LoVo (cell line): ENCODE data around the gene PGAP2.
A peak's percentile ranks its signal among the peaks of the same experiment; 100 is the strongest.
"Not testable (repeated sequence)": the region's sequence is repeated elsewhere in the genome, so short reads cannot be mapped to it uniquely, and the experiment has no call there.

Source experiments
- DNase-seq: peaks from one replicate; pipeline ENCODE4 v3.0.0-alpha.2; 2016; ENCODE audit warnings: low spot score

PGAP2 gene

DNA sequence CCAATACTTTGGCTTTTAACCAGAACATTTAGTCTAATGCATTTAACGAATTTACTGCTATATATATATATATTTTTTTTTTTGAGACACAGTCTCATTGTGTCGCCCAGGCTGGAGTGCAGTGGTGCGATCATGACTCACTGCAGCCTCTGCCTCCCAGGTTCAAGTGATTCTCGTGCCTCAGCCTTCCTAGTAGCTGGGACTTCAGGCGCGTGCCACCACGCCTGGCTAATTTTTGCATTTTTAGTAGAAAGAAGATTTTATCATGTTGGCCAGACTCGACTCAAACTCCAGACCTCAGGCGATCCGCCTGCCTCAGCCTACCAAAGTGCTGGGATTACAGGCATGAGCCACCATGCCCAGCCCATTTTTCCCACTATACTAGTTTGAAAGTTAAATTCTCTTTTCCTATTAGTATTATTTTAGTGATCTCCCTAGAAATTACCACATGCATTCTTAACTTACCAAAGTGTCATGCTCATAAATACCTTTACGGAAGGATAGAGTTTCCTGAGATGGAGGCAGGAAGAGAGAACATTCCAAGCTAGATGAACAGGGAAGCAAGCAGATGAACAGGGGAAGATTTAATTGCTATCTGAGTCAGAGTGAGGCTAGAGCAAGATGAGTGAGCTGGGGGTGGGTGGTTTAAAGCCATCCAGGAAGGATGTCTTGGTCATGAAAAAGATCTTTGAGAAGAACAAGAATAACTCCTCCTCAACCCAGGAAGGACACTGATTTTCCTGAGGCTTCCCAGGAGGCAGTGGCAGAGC lies 4.4 kb upstream of the PGAP2 start:
- no peak for DNase-seq

DNA sequence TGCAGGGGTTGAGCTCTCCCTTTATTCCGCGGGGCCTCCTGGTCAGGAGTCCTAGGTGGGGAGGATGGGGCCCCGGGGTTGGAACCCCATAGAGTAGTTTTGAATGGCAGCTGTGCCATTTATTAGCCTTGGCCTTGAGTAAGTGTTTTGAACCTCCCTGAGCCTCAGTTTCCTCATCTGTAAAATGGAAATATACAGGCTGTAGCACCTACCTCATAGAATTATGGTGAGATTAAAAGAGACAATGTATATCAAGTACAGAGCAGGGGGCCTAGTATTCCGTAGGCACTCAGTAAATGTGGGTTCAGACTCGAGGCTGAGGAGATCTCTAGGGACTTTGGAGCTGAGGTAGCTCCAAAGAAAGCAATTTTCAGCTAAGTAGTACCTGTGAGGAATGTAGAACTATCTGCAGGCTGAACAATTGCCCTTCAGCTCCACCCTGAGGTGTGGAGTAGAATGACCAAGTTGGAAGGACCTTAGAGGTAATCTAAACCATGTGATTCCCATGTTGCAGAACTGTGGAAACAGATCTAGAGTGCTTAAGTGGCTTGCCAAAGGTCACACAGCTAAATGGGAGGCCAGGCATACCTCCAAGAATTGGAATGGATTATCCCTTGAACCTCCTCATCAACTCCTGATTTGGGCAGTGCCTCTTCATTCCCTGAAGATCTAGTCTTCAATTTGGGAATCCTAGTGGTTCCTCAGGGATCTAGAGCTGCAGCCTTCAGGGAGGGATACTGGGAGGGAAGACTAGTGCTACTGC lies 682 bp downstream of the PGAP2 start:
- DNase-seq = peak; percentile 71

DNA sequence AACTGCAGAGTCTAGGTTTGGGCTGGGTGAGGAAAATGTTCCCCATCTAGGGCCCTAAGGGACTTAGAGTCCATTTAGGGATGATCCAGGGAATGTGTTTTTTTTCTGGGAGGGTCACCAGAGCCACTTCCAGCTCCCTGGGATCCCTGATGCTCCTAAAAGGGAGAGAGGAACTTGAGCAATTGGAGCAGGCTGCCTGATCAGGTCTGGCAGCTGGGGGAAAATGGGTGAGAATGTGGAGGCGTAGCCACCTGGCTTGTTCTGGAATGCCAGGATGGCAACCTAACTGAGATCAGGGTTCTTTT lies 1.2 kb downstream of the PGAP2 start:
- DNase-seq = no peak

DNA sequence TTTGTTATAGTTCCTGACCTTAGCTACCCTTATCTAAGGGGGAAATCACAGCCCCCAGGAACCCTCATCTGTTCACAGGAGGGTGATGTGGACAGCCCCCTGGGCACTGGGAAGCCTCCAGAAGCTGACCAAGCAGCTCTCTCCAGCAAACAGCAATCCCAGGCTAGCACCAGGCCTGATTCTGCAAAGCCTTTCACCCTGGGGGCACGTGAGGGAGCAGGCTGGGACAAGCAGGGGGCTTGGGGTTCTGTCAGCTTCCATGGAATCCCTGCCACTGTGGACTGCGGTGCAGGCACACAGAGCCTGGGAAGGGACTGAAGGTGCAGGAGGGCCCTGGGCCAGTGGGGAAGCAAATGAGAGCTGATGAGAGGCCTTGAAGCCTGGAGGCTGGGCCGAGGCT lies 2.1 kb downstream of the PGAP2 start:
- no peak for DNase-seq

DNA sequence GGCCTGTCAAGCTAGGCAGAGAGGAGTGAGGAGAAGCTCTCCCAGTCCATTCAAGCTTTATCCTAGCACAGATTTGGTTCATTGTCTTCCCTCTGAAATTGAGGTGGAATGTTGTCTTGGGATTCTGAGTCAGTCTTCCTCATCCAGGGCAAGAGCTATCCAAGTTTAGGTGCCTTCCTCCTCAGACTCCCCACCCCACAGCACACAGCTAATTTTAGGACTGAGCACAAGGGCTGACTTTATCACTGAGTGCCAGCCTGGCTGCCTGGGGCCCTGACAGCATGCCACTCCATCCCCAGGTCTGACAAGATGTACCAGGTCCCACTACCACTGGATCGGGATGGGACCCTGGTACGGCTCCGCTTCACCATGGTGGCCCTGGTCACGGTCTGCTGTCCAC lies 2.6 kb downstream of the PGAP2 start:
- no peak for DNase-seq

DNA sequence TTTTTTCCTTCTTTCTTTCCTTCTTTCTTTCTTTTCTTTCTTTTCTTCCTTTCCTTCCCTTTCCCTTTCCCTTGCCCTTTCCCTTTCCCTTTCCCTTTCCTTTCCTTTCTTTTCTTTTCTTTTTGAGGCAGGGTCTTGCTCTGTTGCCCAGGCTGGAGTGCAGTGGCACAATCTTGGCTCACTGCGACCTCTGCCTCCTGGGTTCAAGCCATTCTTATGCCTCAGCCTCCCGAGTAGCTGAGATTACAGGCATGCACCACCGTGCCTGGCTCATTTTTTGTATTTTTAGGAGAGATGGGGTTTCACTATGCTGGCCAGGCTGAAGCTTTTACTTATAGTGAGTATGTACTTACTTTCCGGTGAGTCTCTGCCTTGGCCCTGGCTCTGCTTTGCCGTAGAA lies 6.5 kb downstream of the PGAP2 start:
- DNase-seq = not testable (repeated sequence)

DNA sequence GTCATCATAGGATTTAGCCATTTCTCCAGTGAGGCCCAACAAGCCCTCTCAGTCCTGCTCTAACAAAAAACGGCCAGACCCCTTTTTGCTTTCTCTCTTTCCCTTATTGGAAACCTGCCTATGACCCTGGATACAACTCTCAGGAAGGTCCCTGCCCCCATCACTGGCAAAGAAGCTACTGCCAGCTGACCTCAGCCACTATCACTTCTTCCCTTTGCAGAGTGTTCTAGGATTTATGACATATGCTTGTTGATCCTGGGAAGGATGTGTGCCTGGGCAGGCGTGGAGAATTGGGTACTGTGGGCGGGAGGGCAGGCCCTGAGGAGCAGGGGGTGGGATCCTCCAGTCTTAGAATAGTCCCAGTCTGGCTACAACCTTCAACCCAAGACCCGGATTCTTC lies 7.5 kb downstream of the PGAP2 start:
- no peak for DNase-seq

DNA sequence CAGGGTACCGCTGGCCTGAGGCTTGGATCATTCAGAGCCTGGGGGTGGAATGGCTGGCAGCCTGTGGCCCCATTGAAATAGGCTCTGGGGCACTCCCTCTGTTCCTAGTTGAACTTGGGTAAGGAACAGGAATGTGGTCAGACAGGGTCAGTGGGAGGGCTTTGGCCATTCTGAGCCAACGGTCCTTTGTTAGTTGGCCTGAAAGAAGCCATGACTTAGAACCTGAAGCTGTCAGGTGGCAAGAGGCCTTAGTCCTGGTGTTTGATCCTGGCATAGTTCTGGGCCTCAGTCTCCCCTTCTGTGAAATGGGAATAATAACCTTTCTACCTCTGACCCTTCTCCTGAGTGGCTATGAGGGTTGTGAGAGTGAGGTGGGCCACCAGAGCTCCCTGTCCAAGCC lies 8.3 kb downstream of the PGAP2 start:
- no peak for DNase-seq

DNA sequence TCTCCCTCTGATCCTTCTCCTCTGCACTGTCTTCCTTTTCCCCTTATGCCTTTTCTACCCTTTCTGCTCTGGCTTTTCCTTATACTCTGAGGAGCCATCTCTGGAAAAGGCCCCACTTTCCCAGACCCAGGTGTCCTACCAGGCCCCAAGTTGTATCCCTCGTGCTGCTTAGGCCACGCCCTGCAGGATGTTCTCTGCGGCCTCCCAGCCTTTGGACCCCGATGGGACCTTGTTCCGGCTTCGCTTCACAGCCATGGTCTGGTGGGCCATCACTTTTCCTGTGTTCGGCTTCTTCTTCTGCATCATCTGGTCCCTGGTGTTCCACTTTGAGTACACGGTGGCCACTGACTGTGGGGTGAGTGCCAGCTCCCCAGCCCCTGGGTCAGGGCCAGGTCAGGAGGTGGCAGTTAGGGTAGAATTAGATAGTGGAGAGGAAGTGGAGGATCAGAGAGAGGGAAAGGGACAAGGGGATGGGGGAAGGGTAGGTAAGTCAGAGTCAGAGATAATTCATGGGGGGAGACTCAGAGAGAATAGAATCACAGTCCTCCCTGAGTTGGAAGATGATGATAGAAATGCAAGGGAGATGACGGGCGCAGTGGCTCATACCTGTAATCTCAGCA lies 8.9 kb downstream of the PGAP2 start:
- DNase-seq = no peak

DNA sequence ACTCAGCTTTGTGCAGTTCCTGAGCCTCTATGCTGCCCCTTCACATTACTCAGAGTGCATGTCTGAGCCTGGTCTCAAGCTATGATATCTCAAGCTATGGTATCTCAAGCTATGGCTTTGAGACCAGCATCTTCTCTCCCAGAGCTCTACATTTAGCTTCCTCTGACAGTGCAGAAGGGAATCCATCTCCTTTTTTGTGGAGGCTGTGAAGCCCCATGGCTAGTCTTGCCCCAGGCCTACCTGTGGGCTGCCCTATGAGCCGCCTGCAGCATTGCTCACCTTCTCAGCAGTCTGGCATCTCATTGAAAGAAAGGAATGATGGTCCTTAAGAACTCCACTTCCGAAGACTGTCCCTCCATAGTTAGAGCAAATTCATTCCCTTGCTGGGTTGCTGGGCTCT lies 12.6 kb downstream of the PGAP2 start:
- no peak for DNase-seq

DNA sequence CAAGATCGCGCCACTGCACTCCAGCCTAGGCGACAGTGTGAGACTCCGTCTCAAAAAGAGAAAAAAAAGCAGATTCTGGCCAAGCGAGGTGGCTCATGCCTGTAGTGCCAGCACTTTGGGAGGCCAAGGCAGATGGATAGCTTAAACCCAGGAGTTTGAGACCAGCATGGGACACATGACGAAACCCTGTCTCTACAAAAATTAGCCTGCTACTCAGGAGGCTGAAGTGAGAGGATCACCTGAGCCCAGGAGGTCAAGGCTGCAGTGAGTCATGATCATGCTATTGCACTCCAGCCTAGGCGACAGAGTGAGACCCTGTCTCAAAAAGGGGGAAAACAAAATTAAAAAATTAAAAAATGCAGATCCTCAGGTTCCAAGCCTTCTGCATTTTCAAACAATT lies 14.0 kb downstream of the PGAP2 start:
- DNase-seq = no peak

DNA sequence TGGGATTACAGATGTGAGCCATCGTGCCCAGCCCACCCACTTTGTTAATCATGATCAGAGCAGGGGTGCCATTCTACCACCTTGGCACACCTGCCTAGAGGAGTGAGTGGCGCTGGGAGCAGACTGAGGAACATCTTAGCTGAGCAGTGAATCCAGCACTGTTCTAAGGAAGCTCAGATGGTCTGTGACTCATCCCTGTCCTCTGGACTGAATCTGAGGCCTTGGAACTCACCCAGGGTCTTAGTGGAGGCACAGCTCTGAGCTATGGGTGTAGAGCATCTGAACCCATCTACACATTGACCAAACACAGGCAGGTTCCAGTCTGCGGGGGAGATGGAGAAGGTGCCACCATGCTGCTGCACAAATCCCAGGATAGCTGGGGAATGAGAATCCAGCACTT lies 14.9 kb downstream of the PGAP2 start:
- no peak for DNase-seq

DNA sequence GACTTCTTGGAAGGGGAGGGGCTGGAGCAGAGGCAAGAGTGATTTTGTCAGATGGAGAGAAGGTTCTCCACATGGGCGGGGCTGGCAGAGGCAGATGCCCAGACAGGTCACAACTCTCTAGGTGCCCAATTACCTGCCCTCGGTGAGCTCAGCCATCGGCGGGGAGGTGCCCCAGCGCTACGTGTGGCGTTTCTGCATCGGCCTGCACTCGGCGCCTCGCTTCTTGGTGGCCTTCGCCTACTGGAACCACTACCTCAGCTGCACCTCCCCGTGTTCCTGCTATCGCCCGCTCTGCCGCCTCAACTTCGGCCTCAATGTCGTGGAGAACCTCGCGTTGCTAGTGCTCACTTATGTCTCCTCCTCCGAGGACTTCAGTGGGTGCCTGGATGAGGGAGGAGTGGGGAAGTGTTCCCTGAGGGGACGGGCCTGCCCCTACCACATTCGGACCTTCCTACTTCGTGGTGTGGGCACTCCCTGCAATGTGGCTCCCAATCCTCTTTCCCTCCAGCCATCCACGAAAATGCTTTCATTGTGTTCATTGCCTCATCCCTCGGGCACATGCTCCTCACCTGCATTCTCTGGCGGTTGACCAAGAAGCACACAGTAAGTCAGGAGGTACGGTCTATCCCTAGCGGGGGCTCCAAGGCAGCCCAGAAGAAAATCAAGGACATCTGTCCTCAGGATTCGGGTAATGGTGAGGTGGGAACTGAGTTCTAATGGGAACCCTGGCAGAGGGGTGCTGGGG lies 15.6 kb downstream of the PGAP2 start:
- no peak for DNase-seq

DNA sequence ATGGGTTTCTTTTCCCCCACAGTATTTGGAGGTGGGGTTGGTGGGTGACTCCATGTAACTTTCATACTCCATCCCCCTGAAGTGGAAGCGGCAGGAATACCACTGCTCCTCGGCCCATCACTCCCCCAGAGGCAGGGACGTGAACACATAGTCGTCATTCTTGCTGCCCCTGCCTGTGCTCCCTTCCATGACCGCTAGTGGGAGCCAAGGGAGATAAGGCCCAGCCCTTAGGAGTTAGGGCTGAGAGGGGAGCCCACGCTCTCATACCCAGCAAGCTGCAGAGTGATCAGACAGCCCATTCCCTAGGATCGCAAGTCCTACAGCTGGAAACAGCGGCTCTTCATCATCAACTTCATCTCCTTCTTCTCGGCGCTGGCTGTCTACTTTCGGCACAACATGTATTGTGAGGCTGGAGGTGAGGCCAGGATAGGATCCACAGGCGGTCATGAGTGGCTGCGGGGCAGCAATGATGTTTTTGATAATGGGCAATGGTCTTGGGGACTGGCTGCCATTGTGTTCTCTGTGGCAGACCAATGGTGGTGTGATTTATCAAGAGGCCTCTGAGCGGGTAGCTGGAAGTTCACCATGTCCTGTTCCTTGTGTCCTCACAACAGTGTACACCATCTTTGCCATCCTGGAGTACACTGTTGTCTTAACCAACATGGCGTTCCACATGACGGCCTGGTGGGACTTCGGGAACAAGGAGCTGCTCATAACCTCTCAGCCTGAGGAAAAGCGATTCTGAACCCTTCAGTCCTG lies 16.5 kb downstream of the PGAP2 start:
- DNase-seq = peak; percentile 37

DNA sequence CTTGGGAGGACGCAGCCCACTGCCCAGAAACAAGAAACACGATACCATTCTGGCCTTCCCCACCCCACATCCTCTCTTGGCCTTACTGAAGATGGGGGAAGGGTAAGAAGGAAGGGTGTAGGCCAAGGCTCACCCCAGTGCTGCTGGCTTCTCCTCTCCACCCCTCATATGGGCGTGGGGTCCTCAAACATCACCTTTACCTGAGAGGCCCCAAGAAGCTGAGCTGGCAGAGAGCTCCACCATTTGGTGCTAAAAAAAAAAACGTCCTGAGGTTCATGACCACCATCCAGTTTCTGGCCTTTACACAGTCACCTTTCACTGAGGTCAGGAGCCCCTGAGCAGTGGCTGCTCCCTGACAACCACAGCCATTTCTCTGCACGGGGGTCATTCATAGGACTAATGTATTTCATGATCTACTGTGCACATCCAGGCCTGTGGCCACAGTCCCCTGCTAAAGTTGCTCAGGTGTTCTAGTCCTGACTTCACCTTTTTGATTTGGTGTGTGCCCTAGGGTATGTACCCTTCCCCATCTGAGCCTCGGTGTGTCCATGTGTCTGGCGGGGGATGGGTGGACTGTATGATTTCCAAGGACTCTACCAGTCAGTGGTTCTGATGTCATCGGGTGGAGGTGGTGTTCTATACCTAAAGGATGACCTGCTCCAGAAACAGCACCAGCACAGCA lies 17.3 kb downstream of the PGAP2 start:
- DNase-seq = no peak

DNA sequence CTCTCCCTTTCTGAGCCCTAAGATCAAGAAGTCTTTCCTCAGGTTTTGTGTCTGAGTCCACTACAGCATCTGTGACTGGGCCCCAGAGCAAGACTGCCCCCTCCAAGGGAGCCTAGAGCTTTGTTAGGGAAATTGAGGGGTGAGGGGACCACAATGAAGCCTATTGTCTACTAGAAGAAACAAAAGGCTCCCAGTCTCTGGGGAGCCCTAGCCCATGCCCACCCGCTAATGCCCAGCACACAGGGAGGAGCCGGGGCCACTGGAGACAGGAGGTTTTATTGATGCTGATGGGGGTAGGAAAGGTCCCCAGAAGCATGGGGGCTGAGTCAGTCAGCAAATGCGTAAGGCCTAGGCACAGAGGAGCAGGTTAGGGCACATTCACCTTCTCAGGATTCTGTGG lies 18.4 kb downstream of the PGAP2 start:
- no peak for DNase-seq

DNA sequence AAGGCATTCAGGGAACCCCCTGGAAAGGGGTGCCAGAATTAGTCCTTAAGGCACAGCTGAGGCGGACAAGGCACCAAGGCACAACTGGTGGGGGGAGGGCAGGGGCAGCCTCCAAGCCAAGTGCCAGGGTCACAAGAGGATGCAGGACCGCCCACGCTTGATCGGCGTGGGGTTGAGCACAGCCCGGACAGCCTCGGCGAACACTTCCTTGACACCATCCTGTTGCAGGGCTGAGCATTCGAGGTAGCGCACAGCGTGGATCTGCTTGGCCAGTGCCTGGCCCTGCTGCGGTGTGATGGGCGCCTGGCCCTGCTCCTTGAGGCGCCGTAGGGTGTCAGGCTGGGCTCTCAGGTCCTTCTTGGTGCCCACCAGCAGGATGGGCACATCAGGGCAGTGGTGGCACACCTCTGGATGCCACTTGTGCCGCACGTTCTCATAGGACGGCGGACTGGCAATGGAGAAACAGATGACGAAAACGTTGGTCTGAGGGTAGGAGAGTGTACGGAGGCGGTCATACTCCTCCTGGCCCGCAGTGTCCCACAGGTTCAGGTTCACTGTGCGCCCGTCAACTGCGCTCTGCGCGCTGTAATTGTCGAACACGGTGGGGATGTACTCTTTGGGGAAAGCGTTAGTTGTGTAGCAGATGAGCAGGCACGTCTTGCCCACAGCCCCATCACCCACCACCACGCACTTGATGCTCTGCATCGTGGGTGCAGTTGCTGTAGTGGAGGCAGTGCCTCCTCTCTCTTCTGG lies 19.2 kb downstream of the PGAP2 start:
- no peak for DNase-seq

DNA sequence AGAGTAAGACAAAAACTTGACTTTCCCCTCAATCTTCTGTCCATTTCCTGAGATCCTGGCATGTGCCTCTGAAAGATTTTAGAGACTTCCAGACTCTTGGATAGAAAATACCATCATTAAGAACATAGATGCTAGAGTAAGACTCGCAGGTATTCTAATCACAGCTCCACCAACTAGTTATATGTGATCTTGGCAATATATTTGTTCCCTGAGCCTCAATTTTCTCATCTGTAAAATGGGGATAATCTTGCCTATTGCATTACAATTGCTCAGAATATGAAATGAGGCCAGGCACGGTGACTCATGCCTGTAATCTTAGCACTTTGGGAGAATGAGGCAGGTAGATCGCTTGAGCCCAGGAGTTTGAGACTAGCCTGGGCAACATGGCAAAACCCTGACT lies 21.7 kb downstream of the PGAP2 start:
- DNase-seq = no peak

DNA sequence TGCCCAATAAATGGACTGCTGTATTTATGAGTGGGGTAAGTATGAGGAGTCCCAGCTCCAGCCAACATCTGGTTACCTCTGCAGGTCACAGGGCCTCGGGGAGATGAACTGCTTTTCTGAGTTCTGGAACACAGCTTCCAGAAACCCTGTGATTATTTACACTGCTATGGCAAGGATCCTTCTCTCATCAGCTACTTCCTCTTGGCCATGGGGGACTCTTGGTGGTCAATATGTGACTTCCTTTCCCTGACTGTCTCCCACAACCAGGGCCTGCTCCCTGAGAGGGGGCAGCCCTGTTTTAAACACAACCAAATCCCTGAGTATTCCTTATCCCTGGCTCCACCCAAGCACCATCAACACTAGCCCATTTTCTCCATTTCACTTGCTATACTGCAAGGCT lies 22.4 kb downstream of the PGAP2 start:
- no peak for DNase-seq

DNA sequence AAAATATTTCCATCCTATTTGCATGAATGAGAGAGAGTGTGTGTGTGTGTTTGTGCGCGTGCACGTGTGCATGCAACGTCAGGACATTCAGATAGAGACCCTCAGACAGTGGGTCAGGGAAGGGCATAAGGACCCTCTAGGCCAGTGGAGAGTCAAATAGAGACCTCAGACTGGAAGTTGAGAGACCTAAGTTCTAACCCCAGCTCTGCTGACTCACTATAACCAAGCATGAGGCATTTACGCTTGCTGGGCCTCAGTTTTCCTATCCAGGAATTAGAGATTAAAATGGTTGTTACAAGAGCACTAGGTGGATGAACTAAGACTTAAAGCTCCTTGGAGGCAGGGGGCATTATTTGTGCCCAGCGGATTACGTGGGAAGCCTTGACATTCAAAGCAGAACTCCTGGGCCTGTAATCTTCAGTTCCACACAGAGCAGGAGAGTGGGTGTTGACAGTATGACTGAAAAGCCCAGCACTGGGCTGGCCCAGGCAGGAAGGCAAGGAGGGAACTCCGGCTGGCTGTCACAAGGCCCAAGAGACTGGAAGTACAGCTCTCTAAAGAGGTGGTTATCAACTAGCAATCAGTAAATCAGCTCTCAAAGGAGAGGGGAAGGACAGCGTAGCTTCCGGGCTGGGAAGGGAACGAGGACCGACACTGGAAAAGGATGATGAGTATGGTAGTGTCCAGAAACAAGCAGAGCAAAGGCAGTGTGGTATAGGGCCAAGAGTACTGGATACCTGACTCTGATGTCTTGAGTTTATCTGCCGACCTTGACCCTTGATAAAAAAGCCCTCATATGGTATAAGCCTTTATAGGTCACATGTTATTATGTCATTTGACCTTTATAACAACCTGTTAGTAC lies 23.2 kb downstream of the PGAP2 start:
- DNase-seq = no peak
